Measurements from ENCODE around the gene CTPS1. TPM values are rescaled to one million over a fixed set of nuclear protein-coding genes. Genes with fewer than 3 reads are reported as not detected.

Gene CTPS1
- total RNA-seq, 1 experiment from 2014 or later = 30.6 TPM

- no peak for DNase-seq (ENCODE audit: low spot score)
Observed at GRCh38 chr1:40969445-40969844, 10.1 kb upstream of the CTPS1 start.

- no peak for DNase-seq (ENCODE audit: low spot score)
Observed at GRCh38 chr1:40971966-40972365, 7.5 kb upstream of the CTPS1 start.

- DNase-seq (ENCODE audit: low spot score) = no peak
Observed at GRCh38 chr1:40973912-40974311, 5.6 kb upstream of the CTPS1 start.

- DNase-seq (ENCODE audit: low spot score) = no peak
Observed at GRCh38 chr1:40974945-40975344, 4.6 kb upstream of the CTPS1 start.

GRCh38 chr1:40976952-40977690 is 2.4 kb upstream of the CTPS1 start:
- DNase-seq (ENCODE audit: low spot score) = no peak

- no peak for DNase-seq (ENCODE audit: low spot score)
Observed at GRCh38 chr1:40977716-40978115, 1.8 kb upstream of the CTPS1 start.

GRCh38 chr1:40978886-40979240 is 633 bp upstream of the CTPS1 start:
- no peak for DNase-seq (ENCODE audit: low spot score)

GRCh38 chr1:40980068-40980452 is 564 bp downstream of the CTPS1 start:
- DNase-seq (ENCODE audit: low spot score) = no peak

GRCh38 chr1:40980453-40981121 is 1.1 kb downstream of the CTPS1 start:
- peak; percentile 50 for DNase-seq (ENCODE audit: low spot score)

GRCh38 chr1:40981691-40982448 is 2.4 kb downstream of the CTPS1 start:
- DNase-seq (ENCODE audit: low spot score) = no peak

- DNase-seq (ENCODE audit: low spot score) = no peak
Observed at GRCh38 chr1:40982721-40983120, 3.2 kb downstream of the CTPS1 start.

GRCh38 chr1:40983286-40983685 is 3.8 kb downstream of the CTPS1 start:
- no peak for DNase-seq (ENCODE audit: low spot score)

- DNase-seq (ENCODE audit: low spot score) = no peak
Observed at GRCh38 chr1:40984066-40984465, 4.6 kb downstream of the CTPS1 start.

GRCh38 chr1:40984531-40984930 is 5.0 kb downstream of the CTPS1 start:
- DNase-seq (ENCODE audit: low spot score) = no peak

GRCh38 chr1:40985161-40985560 is 5.7 kb downstream of the CTPS1 start:
- no peak for DNase-seq (ENCODE audit: low spot score)

GRCh38 chr1:40985875-40986274 is 6.4 kb downstream of the CTPS1 start:
- no peak for DNase-seq (ENCODE audit: low spot score)

GRCh38 chr1:40986328-40986783 is 6.9 kb downstream of the CTPS1 start:
- no peak for DNase-seq (ENCODE audit: low spot score)

GRCh38 chr1:40986956-40987355 is 7.5 kb downstream of the CTPS1 start:
- no peak for DNase-seq (ENCODE audit: low spot score)

GRCh38 chr1:40987439-40988276 is 8.2 kb downstream of the CTPS1 start:
- no peak for DNase-seq (ENCODE audit: low spot score)

GRCh38 chr1:40988280-40988679 is 8.8 kb downstream of the CTPS1 start:
- no peak for DNase-seq (ENCODE audit: low spot score)

GRCh38 chr1:40989066-40989465 is 9.6 kb downstream of the CTPS1 start:
- DNase-seq (ENCODE audit: low spot score) = no peak

GRCh38 chr1:40997096-40997495 is 17.6 kb downstream of the CTPS1 start:
- DNase-seq (ENCODE audit: low spot score) = no peak

All from HT-29 (cell line).